IMR-90 (cell line): ENCODE data around the gene OBP2A. TPM values are rescaled to one million over a fixed set of nuclear protein-coding genes. Genes with fewer than 3 reads are reported as not detected.

Source experiments
- ATAC-seq: fragments of 200-7000 bp; cut with Tn5 transposase; 2 replicates; pipeline ENCODE4 v1.9.1; 2020; ENCODE audit warnings: low read depth, mild to moderate bottlenecking, moderate library complexity
- BruUV-seq: library from RNA; stranded (reverse); fragments of 400-500 nt; replicated peaks from 2 replicates; lab custom pipeline; 2021; lab: Mats Ljungman, UMichigan
- CTCF ChIA-PET: fragments of 300-600 bp; formaldehyde crosslinking; extraction: SDS; loops from one replicate; lab custom pipeline; 2021; ENCODE audit warnings: antibody characterized with exemption; lab: Yijun Ruan, JAX
- POLR2A ChIA-PET: fragments of 300-600 bp; sonication (Branson Sonifier 250); formaldehyde crosslinking; loops from one replicate; lab custom pipeline; 2022; ENCODE audit warnings: antibody characterized with exemption; ENCODE audit not compliant: unreplicated experiment; lab: Charles Lee
- DNase-seq: peaks from one replicate; pipeline ENCODE4 v3.0.0; 2013
- H2AFZ ChIP-seq: replicated peaks from 2 replicates; pipeline ENCODE3; 2013; ENCODE audit warnings: low read length, mild to moderate bottlenecking; ENCODE audit not compliant: poor library complexity
- H2AK5ac ChIP-seq: 2 replicates; pipeline ENCODE4 v1.6.1; 2013; ENCODE audit warnings: low read depth, low read length, inconsistent platforms
- H2AK9ac ChIP-seq: replicated peaks from 2 replicates; pipeline ENCODE3; 2013; ENCODE audit warnings: mild to moderate bottlenecking, low read depth, low read length, moderate library complexity; ENCODE audit not compliant: poor library complexity
- H2BK120ac ChIP-seq: 2 replicates; pipeline ENCODE4 v1.6.1; 2013; ENCODE audit warnings: low read depth, low read length, inconsistent platforms
- H2BK15ac ChIP-seq: 3 replicates; pipeline ENCODE4 v1.6.1; 2013; ENCODE audit warnings: low read depth, low read length, inconsistent platforms
- H2BK20ac ChIP-seq: 2 replicates; pipeline ENCODE4 v1.6.1; 2013; ENCODE audit warnings: low read depth, mild to moderate bottlenecking, inconsistent platforms, low read length, moderate library complexity
- H2BK5ac ChIP-seq: 2 replicates; pipeline ENCODE4 v1.6.1; 2013; ENCODE audit warnings: mild to moderate bottlenecking, low read depth, low read length, inconsistent platforms; ENCODE audit not compliant: poor library complexity, severe bottlenecking
- H3K14ac ChIP-seq: replicated peaks from 2 replicates; pipeline ENCODE4 v1.6.1; 2013; ENCODE audit warnings: low read depth, low read length, inconsistent platforms
- H3K18ac ChIP-seq: 2 replicates; pipeline ENCODE4 v1.6.1; 2013; ENCODE audit warnings: low read depth, low read length, control low read depth
- H3K23ac ChIP-seq: 2 replicates; pipeline ENCODE4 v1.6.1; 2013; ENCODE audit warnings: low read depth, low read length, inconsistent platforms
- H3K27ac ChIP-seq: 2 replicates; pipeline ENCODE4 v1.5.1; 2013; ENCODE audit warnings: mild to moderate bottlenecking, control low read depth, low read length; ENCODE audit not compliant: insufficient read depth
- H3K27me3 ChIP-seq: 2 replicates; pipeline ENCODE4 v1.6.1; 2013; ENCODE audit warnings: low read length; ENCODE audit not compliant: control insufficient read depth, insufficient read depth
- H3K36me3 ChIP-seq: 2 replicates; pipeline ENCODE4 v1.6.1; 2013; ENCODE audit warnings: low read length, mixed read lengths; ENCODE audit not compliant: control insufficient read depth, insufficient read depth
- H3K4ac ChIP-seq: 2 replicates; pipeline ENCODE4 v1.6.1; 2013; ENCODE audit warnings: low read depth, low read length, inconsistent platforms
- H3K4me1 ChIP-seq: 2 replicates; pipeline ENCODE4 v1.6.1; 2013; ENCODE audit warnings: low read length, mixed read lengths; ENCODE audit not compliant: control insufficient read depth, insufficient read depth
- H3K4me2 ChIP-seq: 2 replicates; pipeline ENCODE4 v1.6.1; 2013; ENCODE audit warnings: low read depth, mild to moderate bottlenecking, control low read depth, low read length, moderate library complexity
- H3K4me3 ChIP-seq: 2 replicates; pipeline ENCODE4 v1.5.1; 2013; ENCODE audit warnings: low read depth, mild to moderate bottlenecking, control low read depth, low read length, moderate library complexity; ENCODE audit not compliant: insufficient read depth
- H3K56ac ChIP-seq: 2 replicates; pipeline ENCODE4 v1.6.1; 2013; ENCODE audit warnings: low read length, inconsistent platforms; ENCODE audit not compliant: insufficient read depth; ENCODE audit errors: extremely low read depth
- H3K79me1 ChIP-seq, 2 experiments: 2 replicates each; pipeline ENCODE4 v1.6.1; 2013; ENCODE audit warnings: low read length in 2 of 2, inconsistent platforms in 1 of 2, low read depth in 1 of 2
- H3K9ac ChIP-seq: 2 replicates; pipeline ENCODE4 v1.6.1; 2013; ENCODE audit warnings: low read depth, low read length, control low read depth
- H3K9me1 ChIP-seq: 2 replicates; pipeline ENCODE4 v1.6.1; 2013; ENCODE audit warnings: low read length, inconsistent platforms; ENCODE audit not compliant: insufficient read depth
- H3K9me3 ChIP-seq: 2 replicates; pipeline ENCODE4 v1.6.1; 2013; ENCODE audit warnings: low read length; ENCODE audit not compliant: control insufficient read depth, insufficient read depth
- H4K20me1 ChIP-seq: 2 replicates; pipeline ENCODE4 v1.6.1; 2013; ENCODE audit warnings: low read length, inconsistent platforms; ENCODE audit not compliant: insufficient read depth
- H4K5ac ChIP-seq: 2 replicates; pipeline ENCODE4 v1.6.1; 2013; ENCODE audit warnings: mild to moderate bottlenecking, low read depth, low read length, control low read depth
- H4K8ac ChIP-seq, 2 experiments: 2 replicates each; pipeline ENCODE4 v1.6.1; 2013; ENCODE audit warnings: low read depth in 2 of 2, low read length in 2 of 2, control low read depth in 1 of 2, inconsistent platforms in 1 of 2
- H4K91ac ChIP-seq: 2 replicates; pipeline ENCODE4 v1.6.1; 2013; ENCODE audit warnings: low read depth, low read length, inconsistent platforms; ENCODE audit not compliant: insufficient read depth
- BHLHE40 ChIP-seq: fragments of 150-350 bp; IDR thresholded peaks from 2 replicates; pipeline ENCODE4 v1.6.1; 2016; ENCODE audit warnings: mild to moderate bottlenecking, low read depth, low read length
- CEBPB ChIP-seq: IDR thresholded peaks from 2 replicates; pipeline ENCODE4 v1.6.1; 2012; ENCODE audit warnings: low read depth, low read length, improper control_type of control experiment
- CHD1 ChIP-seq: IDR thresholded peaks from 2 replicates; pipeline ENCODE4 v1.6.1; 2012; ENCODE audit warnings: low read depth, low read length, improper control_type of control experiment
- FOS ChIP-seq: fragments of 150-350 bp; IDR thresholded peaks from 2 replicates; pipeline ENCODE4 v1.6.1; 2016; ENCODE audit warnings: low read depth, low read length
- MAFK ChIP-seq: IDR thresholded peaks from 2 replicates; pipeline ENCODE4 v1.6.1; 2012; ENCODE audit warnings: low read depth, low read length, improper control_type of control experiment
- MAZ ChIP-seq: IDR thresholded peaks from 2 replicates; pipeline ENCODE4 v1.6.1; 2012; ENCODE audit warnings: low read depth, mild to moderate bottlenecking, low read length, improper control_type of control experiment, moderate library complexity, borderline replicate concordance
- NFE2L2 ChIP-seq: fragments of 150-350 bp; IDR thresholded peaks from 2 replicates; pipeline ENCODE4 v1.6.1; 2016; ENCODE audit warnings: low read depth, mild to moderate bottlenecking, low read length
- POLR2A ChIP-seq: IDR thresholded peaks from 2 replicates; pipeline ENCODE4 v1.6.1; 2012; ENCODE audit warnings: mild to moderate bottlenecking, low read depth, low read length
- RAD21 ChIP-seq: IDR thresholded peaks from 2 replicates; pipeline ENCODE4 v1.6.1; 2012; ENCODE audit warnings: low read length, improper control_type of control experiment
- RCOR1 ChIP-seq: IDR thresholded peaks from 2 replicates; pipeline ENCODE4 v1.6.1; 2012; ENCODE audit warnings: mild to moderate bottlenecking, low read length, improper control_type of control experiment; ENCODE audit not compliant: insufficient replicate concordance
- RFX5 ChIP-seq: IDR thresholded peaks from 2 replicates; pipeline ENCODE4 v1.8.0; 2012; ENCODE audit warnings: low read depth, mild to moderate bottlenecking, low read length, moderate library complexity
- SMC3 ChIP-seq: fragments of 150-350 bp; IDR thresholded peaks from 2 replicates; pipeline ENCODE4 v1.6.1; 2016; ENCODE audit warnings: low read depth, mild to moderate bottlenecking, antibody characterized with exemption, low read length, moderate library complexity
- USF2 ChIP-seq: fragments of 150-350 bp; IDR thresholded peaks from 2 replicates; pipeline ENCODE4 v1.6.1; 2017; ENCODE audit warnings: mild to moderate bottlenecking, antibody characterized with exemption, low read length, low read depth
- WGBS, 2 experiments: methylation state at CpG; one replicate each; pipeline versions ENCODE4 v1.1.5 to v1.1.7; 2013; ENCODE audit warnings: missing lambda C conversion rate in 2 of 2; ENCODE audit not compliant: insufficient read length in 1 of 2; ENCODE audit errors: extremely low coverage in 2 of 2; 5-methylcytosine and 5-hydroxymethylcytosine counted together
- dilution Hi-C: fragments of 300-500 bp; cut with HindIII; formaldehyde crosslinking; loops from one replicate; pipeline ENCODE4 v1.14.3; 2018; ENCODE audit warnings: low sequenced_read_pairs; ENCODE audit not compliant: unreplicated experiment
- in situ Hi-C: fragments of 300-500 bp; cut with MboI; formaldehyde crosslinking; loops from 3 replicates; pipeline ENCODE4 v1.14.3; 2019; ENCODE audit warnings: low sequenced_read_pairs, inconsistent platforms, mixed read lengths
- intact Hi-C: fragments of 100-400 bp; cut with micrococcal nuclease; formaldehyde crosslinking; loops from 2 replicates; pipeline ENCODE4 v1.10.0; 2022
- polyA plus RNA-seq, 3 experiments: library from polyadenylated mRNA; depleted of rRNA; stranded (reverse); fragments of >200 nt; gene quantifications; 2 replicates each; pipeline ENCODE4 v1.2.3, GENCODE V29; 2012; ENCODE audit warnings: low replicate concordance in 1 of 3
- total RNA-seq: library from RNA; depleted of rRNA; stranded (reverse); fragments of >200 nt; gene quantifications from 2 replicates; pipeline ENCODE4 v1.2.3, GENCODE V29; 2012
- TF ChIP-seq, protein P1 (sequence below): conservative IDR thresholded peaks from 2 replicates; pipeline ENCODE4 v1.5.1; 2012; ENCODE audit warnings: mild to moderate bottlenecking, low read depth, low read length, improper control_type of control experiment
- TF ChIP-seq, protein P2 (sequence below): fragments of 150-350 bp; IDR thresholded peaks from 2 replicates; pipeline ENCODE4 v1.6.1; 2016; ENCODE audit warnings: low read depth, mild to moderate bottlenecking, low read length, moderate library complexity, borderline replicate concordance

The OBP2A gene
- total and polyA plus RNA-seq, 2 of the 4 experiments (the other 2 are of a cell fraction): not detected

DNA sequence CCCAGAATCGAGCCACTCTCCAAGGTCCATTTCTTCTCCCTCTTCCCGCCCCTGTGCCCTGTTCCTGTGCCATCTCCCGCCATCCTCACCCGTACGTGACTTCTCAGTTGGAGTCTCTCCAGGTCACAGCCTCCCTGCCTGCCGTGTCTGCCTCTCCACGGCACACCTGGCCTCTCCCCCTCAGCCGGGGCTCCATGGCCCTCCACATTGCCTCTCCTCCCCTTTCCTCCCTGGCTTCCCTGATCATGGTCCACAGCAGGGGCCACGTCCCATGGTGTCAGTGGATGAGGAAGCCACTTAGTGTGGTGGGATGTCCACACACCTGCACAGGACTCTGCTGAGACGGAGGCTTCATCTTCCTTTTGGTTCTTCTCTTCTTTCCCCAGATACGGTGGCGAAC, 17.9 kb downstream of the OBP2A start:
- H3K18ac ChIP-seq: no peak overlapping the region
- no peak overlapping the region for H3K27ac ChIP-seq
- CTCF ChIA-PET: no interaction called here
- no peaks in the 10 kb centered on the region for H3K4me1 ChIP-seq
- H3K4ac ChIP-seq: no peak overlapping the region
- H4K5ac ChIP-seq: no peak overlapping the region
- no peak overlapping the region for H2BK120ac ChIP-seq
- H3K9ac ChIP-seq: no peak overlapping the region
- no peak overlapping the region for H3K56ac ChIP-seq
- BruUV-seq: no TSS peak
- no peak overlapping the region for H3K4me2 ChIP-seq
- no peak overlapping the region for H2AK9ac ChIP-seq
- intact Hi-C loops (no loop called here), dilution Hi-C loops (no loop called here), in situ Hi-C loops (no loop called here)
- DNase-seq (no peak), ATAC-seq (no peak)
- no peak overlapping the region for H3K14ac ChIP-seq
- no peak overlapping the region for H4K91ac ChIP-seq
- no peaks in the 10 kb centered on the region for H3K36me3 ChIP-seq
- no peak overlapping the region for H2BK20ac ChIP-seq
- H3K27me3 ChIP-seq: no peaks in the 10 kb centered on the region
- no peak overlapping the region for H4K8ac ChIP-seq
- TF ChIP-seq, protein P1, sequence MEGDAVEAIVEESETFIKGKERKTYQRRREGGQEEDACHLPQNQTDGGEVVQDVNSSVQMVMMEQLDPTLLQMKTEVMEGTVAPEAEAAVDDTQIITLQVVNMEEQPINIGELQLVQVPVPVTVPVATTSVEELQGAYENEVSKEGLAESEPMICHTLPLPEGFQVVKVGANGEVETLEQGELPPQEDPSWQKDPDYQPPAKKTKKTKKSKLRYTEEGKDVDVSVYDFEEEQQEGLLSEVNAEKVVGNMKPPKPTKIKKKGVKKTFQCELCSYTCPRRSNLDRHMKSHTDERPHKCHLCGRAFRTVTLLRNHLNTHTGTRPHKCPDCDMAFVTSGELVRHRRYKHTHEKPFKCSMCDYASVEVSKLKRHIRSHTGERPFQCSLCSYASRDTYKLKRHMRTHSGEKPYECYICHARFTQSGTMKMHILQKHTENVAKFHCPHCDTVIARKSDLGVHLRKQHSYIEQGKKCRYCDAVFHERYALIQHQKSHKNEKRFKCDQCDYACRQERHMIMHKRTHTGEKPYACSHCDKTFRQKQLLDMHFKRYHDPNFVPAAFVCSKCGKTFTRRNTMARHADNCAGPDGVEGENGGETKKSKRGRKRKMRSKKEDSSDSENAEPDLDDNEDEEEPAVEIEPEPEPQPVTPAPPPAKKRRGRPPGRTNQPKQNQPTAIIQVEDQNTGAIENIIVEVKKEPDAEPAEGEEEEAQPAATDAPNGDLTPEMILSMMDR: no peak
- TF ChIP-seq CEBPB (no peak), RCOR1 (no peak), BHLHE40 (no peak), RFX5 (no peak), CHD1 (no peak), FOS (no peak), RAD21 (no peak), NFE2L2 (no peak), MAZ (no peak), SMC3 (no peak), USF2 (no peak), MAFK (no peak), POLR2A (no peak)
- TF ChIP-seq, protein P2, sequence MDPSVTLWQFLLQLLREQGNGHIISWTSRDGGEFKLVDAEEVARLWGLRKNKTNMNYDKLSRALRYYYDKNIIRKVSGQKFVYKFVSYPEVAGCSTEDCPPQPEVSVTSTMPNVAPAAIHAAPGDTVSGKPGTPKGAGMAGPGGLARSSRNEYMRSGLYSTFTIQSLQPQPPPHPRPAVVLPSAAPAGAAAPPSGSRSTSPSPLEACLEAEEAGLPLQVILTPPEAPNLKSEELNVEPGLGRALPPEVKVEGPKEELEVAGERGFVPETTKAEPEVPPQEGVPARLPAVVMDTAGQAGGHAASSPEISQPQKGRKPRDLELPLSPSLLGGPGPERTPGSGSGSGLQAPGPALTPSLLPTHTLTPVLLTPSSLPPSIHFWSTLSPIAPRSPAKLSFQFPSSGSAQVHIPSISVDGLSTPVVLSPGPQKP: no peak
- POLR2A ChIA-PET: no interaction called here
- no peak overlapping the region for H2AK5ac ChIP-seq
- H3K79me1 ChIP-seq: no peaks in the 10 kb centered on the region
- H2AFZ ChIP-seq: no peak overlapping the region
- no peak overlapping the region for H3K4me3 ChIP-seq
- H2BK15ac ChIP-seq: no peak overlapping the region
- no peaks in the 10 kb centered on the region for H4K20me1 ChIP-seq
- H3K23ac ChIP-seq: no peak overlapping the region
- H3K9me1 ChIP-seq: no peaks in the 10 kb centered on the region
- 63% methylated on average over 3 of the region's 12 CpGs; no CpG with 5 or more reads in 1 of the 2 experiments for WGBS, 2 experiments
- no peak overlapping the region for H2BK5ac ChIP-seq
- peaks cover 16% of the 10 kb centered on the region for H3K9me3 ChIP-seq
